HG03135 (cell line): ENCODE measurements around the gene CX3CL1.
"Not testable (repeated sequence)": the region's sequence is repeated elsewhere in the genome, so short reads cannot be mapped to it uniquely, and the experiment has no call there.

Source experiments
- ATAC-seq: cut with Tn5 transposase; IDR thresholded peaks from one replicate; pipeline ENCODE4 v1.9.1; 2021; ENCODE audit warnings: mild to moderate bottlenecking, moderate library complexity; ENCODE audit not compliant: unreplicated experiment

The CX3CL1 gene

GRCh38 chr16:57372372-57373116 is at the start of gene CX3CL1:
CX3CL1 (plus strand) TSS chr16:57372490; CDS start chr16:57372569, 79 bp downstream.
- ATAC-seq: no peak

GRCh38 chr16:57324749-57325148 is 47.5 kb upstream of the CX3CL1 start:
- ATAC-seq: no peak

- no peak for ATAC-seq
Observed at GRCh38 chr16:57325458-57325857, 46.8 kb upstream of the CX3CL1 start.

GRCh38 chr16:57329718-57330327 is 42.5 kb upstream of the CX3CL1 start:
- ATAC-seq: no peak

GRCh38 chr16:57331355-57331754 is 40.9 kb upstream of the CX3CL1 start:
- no peak for ATAC-seq

GRCh38 chr16:57333402-57333801 is 38.9 kb upstream of the CX3CL1 start:
- no peak for ATAC-seq

- ATAC-seq: no peak
Observed at GRCh38 chr16:57335366-57335765, 36.9 kb upstream of the CX3CL1 start.

GRCh38 chr16:57341062-57341440 is 31.2 kb upstream of the CX3CL1 start:
- no peak for ATAC-seq

GRCh38 chr16:57341441-57342303 is 30.6 kb upstream of the CX3CL1 start:
- no peak for ATAC-seq

- not testable (repeated sequence) for ATAC-seq
Observed at GRCh38 chr16:57342606-57343005, 29.7 kb upstream of the CX3CL1 start.

GRCh38 chr16:57343221-57343620 is 29.1 kb upstream of the CX3CL1 start:
- ATAC-seq: no peak

- not testable (repeated sequence) for ATAC-seq
Observed at GRCh38 chr16:57344094-57344493, 28.2 kb upstream of the CX3CL1 start.

GRCh38 chr16:57345021-57345420 is 27.3 kb upstream of the CX3CL1 start:
- no peak for ATAC-seq

GRCh38 chr16:57345666-57346204 is 26.6 kb upstream of the CX3CL1 start:
- ATAC-seq: no peak

GRCh38 chr16:57347858-57348257 is 24.4 kb upstream of the CX3CL1 start:
- no peak for ATAC-seq

GRCh38 chr16:57348327-57348726 is 24.0 kb upstream of the CX3CL1 start:
- no peak for ATAC-seq

- ATAC-seq: peak; percentile 88
Observed at GRCh38 chr16:57349212-57350031, 22.9 kb upstream of the CX3CL1 start.

- ATAC-seq: no peak
Observed at GRCh38 chr16:57352636-57353047, 19.6 kb upstream of the CX3CL1 start.

- ATAC-seq: no peak
Observed at GRCh38 chr16:57354311-57354710, 18.0 kb upstream of the CX3CL1 start.

GRCh38 chr16:57355898-57356414 is 16.3 kb upstream of the CX3CL1 start:
- no peak for ATAC-seq
